GM08714 (cell line): ENCODE data around the gene CROCC2.

Source experiments
- H3K4me3 ChIP-seq: fragments of 200-500 bp; sonication (Bioruptor generic); 2 replicates; pipeline ENCODE4 v1.5.1; 2014; ENCODE audit warnings: mild to moderate bottlenecking, low read length, inconsistent platforms
- ZNF274 ChIP-seq: IDR thresholded peaks from 2 replicates; pipeline ENCODE4 v1.6.1; 2012; ENCODE audit warnings: mild to moderate bottlenecking, low read depth, low read length

Gene CROCC2

GRCh38 chr2:240932724-240933047 lies 26.6 kb downstream of the CROCC2 start:
- TF ChIP-seq ZNF274, result no peak
- no peak overlapping the region for H3K4me3 ChIP-seq

DNA sequence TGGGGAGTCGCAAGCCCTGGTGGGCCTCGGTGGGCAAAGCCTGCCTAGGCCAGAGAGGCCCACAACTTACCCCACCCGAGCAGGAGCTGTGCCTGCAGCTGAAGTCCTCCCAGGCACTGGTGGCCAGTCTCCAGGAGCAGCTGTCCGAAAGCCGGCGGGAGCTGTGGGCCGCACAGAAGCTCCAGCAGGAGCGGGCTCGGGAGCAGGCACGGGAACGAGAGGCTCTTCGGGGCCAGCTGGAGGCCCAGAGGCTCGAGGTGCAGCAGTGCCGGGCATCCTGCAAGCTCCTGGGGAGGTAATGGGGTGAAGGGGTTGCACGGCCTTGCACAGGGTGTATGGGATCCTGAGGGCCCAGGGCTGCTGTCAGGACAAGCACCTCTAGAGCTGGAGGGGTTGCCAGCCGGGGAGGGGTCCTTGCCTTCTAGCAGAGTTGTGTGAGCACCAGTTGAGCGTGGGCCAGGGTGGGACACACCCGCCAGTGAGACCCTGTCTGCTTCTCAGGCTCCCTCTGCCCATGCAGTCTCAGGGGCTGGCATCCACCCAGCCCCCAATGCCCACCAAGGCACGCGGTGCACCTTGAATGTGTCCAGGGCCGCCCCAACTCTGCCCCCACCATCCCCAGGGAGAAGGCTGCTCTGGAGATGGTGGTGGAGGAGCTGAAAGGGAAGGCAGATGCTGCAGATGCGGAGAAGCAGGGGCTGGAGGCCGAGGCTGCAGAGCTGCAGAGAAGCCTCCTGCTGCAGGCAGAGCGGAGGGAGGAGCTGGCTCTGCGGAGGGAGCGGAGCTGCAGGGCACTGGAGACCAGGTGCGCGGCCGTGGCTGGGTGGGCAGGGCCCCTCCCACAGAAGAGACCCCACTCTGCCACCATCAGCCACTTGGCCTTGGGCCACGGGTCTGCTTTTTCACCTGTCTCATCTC lies 27.2 kb downstream of the CROCC2 start:
- H3K4me3 ChIP-seq, result no peak overlapping the region
- no peak for TF ChIP-seq ZNF274

DNA sequence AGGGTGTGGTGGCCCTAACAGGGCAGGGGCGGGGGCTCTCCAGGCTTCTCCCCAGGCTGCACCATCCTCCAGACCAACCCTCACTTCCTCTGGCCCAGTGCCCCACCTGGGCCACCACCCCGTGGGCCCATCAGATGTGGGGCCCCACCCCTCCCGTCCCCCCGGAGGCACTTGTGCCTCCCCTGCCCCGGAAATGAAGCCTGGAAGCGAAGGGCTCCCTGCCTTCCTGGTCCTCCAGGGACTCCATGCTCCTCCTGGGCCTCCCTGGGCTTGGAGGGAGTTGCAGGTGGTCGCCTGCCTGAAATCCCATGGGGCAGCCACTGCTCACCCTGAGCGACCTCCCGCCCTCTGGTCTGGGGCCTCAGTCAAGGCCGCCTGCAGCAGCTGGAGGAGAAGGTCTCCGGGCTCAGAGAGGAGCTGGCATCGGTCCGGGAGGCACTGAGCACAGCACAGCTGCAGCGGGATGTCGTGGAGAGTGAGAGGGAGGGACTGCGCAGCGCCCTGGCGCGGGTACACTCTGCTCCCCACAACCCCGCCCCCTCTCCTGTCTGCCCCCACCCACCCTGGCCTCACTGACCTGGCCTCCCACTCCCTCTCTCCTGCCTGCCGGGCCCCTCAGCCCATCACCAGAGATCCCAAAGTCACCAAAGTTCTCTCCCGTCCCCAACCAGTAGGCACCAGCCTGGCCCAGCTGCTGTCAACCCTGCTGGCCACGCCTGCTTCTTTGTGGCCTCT lies 28.0 kb downstream of the CROCC2 start:
- no peak for TF ChIP-seq ZNF274
- no peak overlapping the region for H3K4me3 ChIP-seq

DNA sequence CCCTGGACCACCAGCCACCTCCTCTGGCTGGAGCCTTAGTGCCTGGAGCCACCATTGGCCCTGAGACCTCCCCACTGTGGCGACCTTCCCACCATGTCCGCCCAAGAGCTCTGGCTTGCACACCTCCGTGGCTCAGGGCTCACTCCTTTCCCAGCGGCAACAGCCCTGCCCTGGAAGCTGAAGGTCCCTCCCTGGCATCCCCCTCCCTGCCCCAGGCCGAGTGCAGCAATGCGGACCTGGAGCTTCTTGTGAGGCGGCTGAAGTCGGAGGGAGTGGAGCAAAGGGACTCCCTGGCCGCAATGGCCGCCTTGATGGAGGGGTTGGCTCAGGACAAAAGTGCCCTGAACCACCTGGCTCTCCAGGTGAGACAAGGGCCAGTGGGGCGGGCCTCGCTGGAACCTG lies 28.6 kb downstream of the CROCC2 start:
- no peak overlapping the region for H3K4me3 ChIP-seq
- no peak for TF ChIP-seq ZNF274

DNA sequence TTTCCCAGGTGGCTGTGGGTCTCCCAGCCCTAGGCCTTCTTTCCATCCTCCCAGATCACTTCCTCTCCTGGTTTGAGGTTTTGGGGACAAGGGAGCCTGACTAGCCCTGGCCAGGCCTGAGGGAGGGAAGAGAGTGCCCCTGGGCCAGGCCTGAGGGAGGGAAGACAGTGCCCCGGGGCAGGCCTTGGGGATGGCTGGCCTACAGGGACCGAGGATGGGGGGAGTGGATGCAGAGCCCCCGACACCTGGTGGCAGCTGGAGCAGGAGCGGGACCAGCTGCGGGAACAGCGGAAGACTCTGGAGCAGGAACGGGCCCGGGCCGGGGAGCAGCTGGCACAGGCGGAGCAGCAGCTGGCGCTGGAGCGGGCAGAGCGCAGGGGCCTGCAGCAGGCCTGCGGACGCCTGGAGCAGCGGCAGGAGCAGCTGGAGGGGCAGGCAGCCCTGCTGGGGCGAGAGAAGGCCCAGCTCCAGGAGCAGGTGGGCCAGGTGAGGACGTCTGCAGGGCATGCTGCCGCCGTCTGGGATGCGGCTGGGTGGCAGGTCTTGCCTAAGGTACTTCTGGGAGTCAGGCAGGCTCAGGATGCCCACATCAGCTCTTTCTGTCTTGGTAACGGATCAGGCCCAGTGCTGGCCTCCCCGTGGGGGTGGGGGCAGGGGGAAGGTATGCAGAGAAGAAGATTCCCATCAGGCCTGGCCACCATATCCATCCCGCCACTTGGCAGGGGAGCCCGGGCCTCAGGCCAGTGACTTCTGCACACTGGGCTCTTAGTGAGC lies 29.2 kb downstream of the CROCC2 start:
- no peak for TF ChIP-seq ZNF274
- no peak overlapping the region for H3K4me3 ChIP-seq

GRCh38 chr2:240936106-240936505 lies 30.0 kb downstream of the CROCC2 start:
- H3K4me3 ChIP-seq, result no peak overlapping the region
- no peak for TF ChIP-seq ZNF274

GRCh38 chr2:240946046-240946445 lies 39.9 kb downstream of the CROCC2 start:
- no peak for TF ChIP-seq ZNF274
- H3K4me3 ChIP-seq, result no peak overlapping the region

DNA sequence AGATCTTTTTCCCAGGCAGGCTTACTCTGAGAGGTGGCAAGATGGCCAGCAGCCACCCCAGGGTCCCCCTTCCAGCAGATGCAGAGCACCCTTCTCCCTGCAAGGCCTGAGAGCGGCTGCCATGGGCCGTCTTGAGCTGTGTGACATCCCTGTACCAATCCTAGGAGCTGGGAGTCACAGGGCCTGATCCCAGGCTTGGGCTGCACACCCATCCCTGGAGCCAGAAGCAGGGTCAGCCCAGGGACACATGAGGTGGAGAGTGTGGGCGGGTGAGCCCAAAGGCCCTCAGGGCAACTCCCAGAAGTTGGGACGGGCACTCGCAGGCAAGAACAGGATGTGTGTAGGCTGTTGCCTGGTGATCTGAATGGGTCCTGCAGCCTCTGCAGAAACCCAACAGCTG lies 40.5 kb downstream of the CROCC2 start:
- TF ChIP-seq ZNF274, result no peak
- H3K4me3 ChIP-seq, result no peak overlapping the region

- H3K4me3 ChIP-seq, result no peak overlapping the region
- no peak for TF ChIP-seq ZNF274
Observed at GRCh38 chr2:240947176-240947575, 41.0 kb downstream of the CROCC2 start.

DNA sequence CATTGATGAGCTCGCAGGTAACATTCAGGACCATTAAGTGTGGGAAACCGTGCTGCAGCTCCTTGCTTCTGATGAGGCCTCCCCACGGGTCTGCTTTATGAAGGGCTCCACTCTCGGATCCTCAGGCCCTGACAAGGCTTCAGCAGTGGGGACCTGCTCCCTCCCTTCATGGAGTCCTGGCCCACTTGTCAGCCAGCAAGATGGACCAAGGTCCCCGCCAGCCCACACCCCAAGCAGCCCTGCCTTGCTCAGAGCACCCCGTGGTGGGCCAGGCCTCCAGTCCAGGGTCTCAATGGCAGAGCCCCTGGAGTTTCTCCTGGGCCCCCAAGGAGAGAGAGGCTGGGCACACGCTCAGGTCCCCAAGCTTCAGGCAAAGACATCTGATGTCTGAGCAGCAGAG lies 41.5 kb downstream of the CROCC2 start:
- TF ChIP-seq ZNF274, result no peak
- H3K4me3 ChIP-seq, result no peak overlapping the region

DNA sequence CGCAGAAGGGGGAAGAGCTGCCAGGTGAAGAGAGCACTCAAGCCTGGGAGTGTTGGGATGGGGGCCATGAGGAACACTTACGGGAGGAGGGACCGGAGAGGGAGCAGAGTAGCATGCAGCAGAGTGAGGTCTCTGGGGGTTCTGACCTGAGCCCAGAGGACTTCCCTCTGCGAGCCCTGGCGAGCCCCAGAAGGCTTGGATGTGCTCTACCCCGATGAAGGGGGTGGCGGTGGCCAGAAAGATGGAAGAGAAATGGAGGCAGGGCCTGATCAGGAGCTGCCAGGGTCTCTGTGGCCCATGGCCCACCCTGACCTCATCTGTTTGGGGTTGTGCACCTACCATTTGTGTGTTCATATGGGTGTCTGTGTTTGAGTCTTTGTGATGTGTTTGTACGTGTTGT lies 42.0 kb downstream of the CROCC2 start:
- H3K4me3 ChIP-seq, result no peak overlapping the region
- no peak for TF ChIP-seq ZNF274

DNA sequence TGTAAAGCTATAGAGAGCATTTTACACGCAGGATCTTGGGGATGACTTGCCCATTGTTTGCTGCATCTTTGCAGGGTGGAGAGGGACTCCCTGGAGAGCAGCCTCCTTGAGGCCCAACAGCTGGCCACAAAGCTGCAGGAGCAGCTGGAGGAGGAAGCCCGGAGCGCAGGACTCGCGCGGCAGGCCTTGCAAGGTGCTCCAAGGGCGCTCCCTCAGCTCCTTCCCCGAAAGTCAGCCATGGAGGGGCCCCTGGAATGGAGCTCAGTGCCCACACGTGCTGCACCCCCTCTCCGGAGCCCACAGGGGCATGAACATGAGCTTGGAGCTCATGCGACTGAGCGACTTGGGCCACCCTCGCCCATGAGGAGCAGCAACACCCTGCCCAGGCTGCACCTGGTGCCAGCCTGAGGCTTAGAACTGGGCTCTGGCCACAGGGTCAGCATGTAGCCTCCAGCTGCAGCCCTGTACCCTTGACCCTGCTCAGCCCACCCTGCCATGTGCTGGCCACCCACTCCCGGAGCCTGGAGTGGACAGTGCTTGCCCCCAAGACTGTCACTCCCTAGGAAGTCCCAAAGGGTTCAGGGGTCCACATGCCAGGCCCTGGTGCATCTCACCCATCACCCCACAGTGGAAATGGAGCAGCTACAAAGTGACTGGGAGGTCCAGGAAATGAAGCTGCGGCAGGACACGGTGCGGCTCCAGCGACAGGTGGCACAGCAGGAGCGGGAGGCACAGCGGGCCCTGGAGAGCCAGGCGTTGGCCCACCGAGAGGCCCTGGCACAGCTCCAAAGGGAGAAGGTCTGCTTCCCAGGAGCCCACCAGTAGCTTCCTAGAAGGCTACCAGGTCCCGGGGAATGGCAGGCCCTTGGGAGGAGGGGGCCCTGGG lies 43.0 kb downstream of the CROCC2 start:
- no peak for TF ChIP-seq ZNF274
- no peak overlapping the region for H3K4me3 ChIP-seq

- TF ChIP-seq ZNF274, result no peak
Observed at GRCh38 chr2:240949791-240950705, 43.9 kb downstream of the CROCC2 start.

More at GRCh38 chr2:240949791-240950705, 43.9 kb downstream of the CROCC2 start:
- H3K4me3 ChIP-seq, result no peak overlapping the region
